Left renal pelvis (tissue), 4 donors: ENCODE measurements around the gene NCLN. TPM values are rescaled to one million over a fixed set of nuclear protein-coding genes. Genes with fewer than 3 reads are reported as not detected.
"Not testable (repeated sequence)": the region's sequence is repeated elsewhere in the genome, so short reads cannot be mapped to it uniquely, and the experiment has no call there.

Source experiments
- DNase-seq, 4 donors: peaks; one replicate each; pipeline ENCODE4 v3.0.0-alpha.2; 2013; ENCODE audit warnings: low read depth in 4 of 4, low spot score in 3 of 4
- polyA plus RNA-seq, 4 donors: library from polyadenylated mRNA; unstranded; fragments of 120-200 nt; gene quantifications; one replicate each; pipeline ENCODE4 v1.2.1, GENCODE V29; 2013; ENCODE audit not compliant: insufficient read length in 4 of 4

The NCLN gene
- polyA plus RNA-seq, 4 donors: 28.1 to 50.9 (median 32.1) TPM

DNA sequence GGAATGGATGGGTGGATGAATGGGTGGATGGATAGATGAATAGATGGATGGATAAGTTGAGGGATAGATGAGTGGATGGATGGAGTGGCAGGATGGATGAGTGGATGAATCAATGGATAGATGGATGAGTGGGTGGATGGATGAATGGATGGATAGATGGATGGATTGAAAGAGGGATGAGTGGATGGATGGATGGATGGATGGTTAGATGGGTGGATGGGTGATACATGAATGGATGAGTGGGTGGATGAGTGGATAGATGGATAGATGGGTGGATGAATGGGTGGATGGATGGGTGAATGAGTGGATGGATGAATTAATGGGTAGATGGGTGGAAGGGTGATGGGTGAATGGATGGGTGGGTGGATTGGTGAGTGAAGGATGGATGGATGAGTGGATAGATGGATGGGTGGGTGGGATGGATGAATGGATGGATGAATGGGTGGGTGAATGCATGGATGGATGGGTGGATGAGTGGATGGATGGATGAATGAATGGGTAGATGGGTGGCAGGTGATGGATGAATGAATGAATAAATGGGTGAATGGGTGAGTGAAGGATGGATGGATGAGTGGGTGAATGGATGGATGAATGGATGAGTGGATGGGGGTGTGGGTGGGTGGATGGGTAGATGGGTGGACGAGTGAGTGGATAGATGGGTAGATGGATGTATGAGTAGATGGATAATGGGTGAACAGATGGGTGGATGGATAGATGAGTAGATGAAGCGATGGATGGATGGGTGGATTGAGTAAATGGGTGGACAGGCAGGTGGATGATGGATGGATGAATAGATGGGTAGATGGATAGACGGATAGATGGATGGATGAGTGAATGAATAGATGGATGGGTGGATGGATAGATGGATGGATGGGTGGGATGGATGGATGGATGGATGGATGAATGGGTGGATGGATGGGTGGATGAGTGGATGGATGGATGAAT lies 32.2 kb upstream of the NCLN start:
- no peak for DNase-seq

DNA sequence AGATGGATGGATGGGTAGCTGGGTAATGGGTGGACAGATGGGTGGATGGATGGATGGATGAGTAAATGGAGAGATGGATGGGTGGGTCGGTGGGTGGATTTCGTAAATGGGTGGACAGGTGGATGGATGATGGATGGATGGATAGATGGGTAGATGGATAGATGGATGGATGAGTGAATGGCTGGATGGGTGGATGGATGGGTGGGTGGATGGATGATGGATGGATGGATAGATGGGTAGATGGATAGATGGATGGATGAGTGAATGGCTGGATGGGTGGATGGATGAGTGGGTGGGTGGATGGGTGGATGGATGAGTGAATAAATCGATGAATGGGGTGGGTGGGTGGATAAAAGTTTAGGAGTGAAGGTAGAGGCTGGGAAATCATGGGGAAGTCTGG lies 31.3 kb upstream of the NCLN start:
- DNase-seq: not testable (repeated sequence)

- DNase-seq: no peak
Observed at GRCh38 chr19:3154957-3155736, 30.6 kb upstream of the NCLN start.

DNA sequence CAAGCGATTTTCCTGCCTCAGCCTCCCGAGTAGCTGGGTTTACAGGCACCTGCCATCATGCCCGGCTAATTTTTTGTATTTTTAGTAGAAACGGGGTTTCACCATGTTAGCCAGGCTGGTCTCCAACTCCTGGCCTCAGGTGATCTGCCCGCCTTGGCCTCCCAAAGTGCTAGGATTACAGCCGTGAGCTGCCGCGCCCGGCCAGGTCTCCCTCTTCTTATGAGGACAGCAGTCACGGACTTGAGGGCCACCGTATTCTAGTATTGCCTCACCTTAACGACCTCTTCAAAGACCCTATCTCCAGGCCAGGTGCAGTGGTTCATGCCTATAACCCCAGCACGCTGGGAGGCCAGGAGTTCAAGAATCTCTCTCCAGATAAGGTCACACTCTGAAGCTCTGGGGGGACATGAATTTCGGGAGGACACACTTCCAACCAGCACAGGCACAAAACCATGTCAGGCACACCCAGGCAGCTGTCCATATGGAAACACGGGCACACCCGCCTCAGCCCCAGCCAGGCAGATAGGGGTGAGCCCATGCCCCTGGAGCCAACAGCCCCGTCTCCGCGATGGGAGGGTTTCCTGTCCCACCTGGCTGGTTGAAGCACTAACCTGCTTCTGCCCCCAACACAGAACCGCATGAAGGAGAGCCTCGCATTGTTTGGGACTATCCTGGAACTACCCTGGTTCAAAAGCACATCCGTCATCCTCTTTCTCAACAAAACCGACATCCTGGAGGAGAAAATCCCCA lies 28.5 kb upstream of the NCLN start:
- no peak for DNase-seq

DNA sequence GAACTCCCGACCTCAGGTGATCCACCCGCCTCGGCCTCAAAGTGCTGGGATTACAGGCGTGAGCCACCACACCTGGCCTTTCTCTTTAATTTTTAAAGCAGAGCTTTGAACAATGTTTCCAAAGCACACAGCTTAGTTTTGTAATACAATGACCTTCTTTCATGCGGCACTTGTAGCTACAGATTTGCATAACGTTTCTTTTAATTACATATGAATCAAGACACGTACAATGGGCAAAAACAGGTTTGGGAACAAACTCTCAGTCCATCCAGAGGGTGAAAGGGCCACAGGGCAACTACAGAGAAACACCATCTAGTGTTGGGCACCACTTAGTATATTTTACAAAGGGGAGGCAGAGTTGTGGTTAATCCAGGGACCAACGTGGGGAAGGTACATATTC lies 26.2 kb upstream of the NCLN start:
- no peak for DNase-seq

DNA sequence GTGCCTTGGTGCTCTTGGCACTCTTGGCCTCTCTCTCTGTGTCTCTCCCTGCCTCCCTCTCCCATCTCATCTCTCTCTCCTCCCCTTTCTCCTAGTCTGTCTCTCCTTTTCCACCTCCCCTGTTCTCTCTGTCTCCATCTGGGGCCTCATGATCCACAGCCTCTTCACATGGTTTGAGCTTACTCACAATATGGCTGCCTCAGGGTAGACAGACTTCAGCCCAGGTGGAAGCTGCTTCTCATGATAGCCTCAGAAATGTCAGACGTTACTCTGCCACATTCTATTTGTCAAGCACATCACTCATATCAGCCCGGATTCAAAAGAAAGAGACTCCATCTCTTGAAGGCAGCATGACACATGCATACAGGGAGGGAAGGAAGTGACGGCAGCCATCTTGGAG lies 25.5 kb upstream of the NCLN start:
- DNase-seq: no peak

- no peak for DNase-seq
Observed at GRCh38 chr19:3161453-3161852, 24.3 kb upstream of the NCLN start.

DNA sequence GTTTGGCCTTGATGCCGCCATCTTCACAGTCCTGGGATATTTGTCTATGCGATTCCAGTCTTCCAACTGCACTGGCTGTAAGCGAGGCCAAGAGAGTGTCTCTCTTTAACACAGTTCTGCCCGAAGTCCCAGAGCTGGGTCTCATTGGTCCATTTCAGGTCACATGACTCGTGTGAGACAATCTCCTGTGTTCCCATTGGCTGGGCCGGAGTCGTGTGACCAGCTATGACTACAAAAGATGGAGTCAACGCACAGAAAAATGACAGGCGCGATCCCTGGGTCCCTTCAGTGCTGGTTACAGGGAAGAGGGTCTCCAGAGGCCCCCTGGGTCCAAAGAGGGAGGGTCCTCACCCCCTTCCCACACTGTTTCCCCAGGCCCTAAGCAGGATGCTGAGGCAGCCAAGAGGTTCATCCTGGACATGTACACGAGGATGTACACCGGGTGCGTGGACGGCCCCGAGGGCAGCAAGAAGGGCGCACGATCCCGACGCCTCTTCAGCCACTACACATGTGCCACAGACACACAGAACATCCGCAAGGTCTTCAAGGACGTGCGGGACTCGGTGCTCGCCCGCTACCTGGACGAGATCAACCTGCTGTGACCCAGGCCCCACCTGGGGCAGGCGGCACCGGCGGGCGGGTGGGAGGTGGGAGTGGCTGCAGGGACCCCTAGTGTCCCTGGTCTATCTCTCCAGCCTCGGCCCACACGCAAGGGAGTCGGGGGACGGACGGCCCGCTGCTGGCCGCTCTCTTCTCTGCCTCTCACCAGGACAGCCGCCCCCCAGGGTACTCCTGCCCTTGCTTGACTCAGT lies 23.1 kb upstream of the NCLN start:
- no peak for DNase-seq

DNA sequence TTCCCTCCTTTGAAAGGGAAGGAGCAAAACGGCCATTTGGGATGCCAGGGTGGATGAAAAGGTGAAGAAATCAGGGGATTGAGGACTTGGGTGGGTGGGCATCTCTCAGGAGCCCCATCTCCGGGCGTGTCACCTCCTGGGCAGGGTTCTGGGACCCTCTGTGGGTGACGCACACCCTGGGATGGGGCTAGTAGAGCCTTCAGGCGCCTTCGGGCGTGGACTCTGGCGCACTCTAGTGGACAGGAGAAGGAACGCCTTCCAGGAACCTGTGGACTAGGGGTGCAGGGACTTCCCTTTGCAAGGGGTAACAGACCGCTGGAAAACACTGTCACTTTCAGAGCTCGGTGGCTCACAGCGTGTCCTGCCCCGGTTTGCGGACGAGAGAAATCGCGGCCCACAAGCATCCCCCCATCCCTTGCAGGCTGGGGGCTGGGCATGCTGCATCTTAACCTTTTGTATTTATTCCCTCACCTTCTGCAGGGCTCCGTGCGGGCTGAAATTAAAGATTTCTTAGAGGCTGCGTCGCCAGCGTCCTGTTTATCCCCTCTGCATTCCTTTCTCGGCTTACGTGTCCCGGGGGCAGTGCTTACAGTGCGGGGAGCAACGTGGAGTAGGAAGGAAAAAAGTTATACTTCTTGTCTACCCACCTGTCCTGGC lies 22.4 kb upstream of the NCLN start:
- DNase-seq: no peak

DNA sequence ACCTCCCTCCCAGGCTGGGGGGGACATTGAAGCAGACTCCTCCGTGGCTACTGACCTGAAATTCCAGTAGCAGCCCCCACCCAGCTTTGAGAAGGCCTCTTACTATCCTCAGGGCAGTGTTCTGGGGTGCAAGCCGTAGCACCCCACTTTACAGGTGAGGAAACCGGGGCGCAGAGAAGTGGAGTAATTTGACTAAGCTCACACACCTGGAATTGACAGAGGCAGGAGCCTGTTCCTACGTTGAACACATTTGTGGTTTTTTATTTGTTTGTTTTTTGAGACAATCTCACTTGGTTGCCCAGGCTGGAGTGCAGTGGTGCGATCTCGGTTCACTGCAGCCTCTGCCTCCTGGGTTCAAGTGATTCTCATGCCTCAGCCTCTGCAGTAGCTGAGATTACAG lies 21.8 kb upstream of the NCLN start:
- DNase-seq: no peak

- no peak for DNase-seq
Observed at GRCh38 chr19:3167533-3168272, 18.0 kb upstream of the NCLN start.

- DNase-seq: no peak
Observed at GRCh38 chr19:3171894-3172672, 13.6 kb upstream of the NCLN start.

DNA sequence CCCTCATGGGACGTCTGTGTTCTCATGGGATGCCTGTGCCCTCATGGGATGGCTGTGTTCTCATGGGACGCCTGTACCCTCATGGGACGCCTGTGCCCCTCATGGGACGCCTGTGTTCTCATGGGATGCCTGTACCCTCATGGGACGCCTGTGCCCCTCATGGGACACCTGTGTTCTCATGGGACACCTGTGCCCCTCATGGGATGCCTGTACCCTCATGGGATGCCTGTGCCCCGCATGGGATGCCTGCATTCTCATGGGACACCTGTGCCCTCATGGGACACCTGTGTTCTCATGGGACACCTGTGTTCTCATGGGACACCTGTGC lies 13.1 kb upstream of the NCLN start:
- not testable (repeated sequence) for DNase-seq

GRCh38 chr19:3175781-3176714 lies 9.7 kb upstream of the NCLN start:
- no peak for DNase-seq

GRCh38 chr19:3176715-3177501 lies 8.8 kb upstream of the NCLN start:
- no peak for DNase-seq

GRCh38 chr19:3178377-3178972 lies 7.3 kb upstream of the NCLN start, which contains the start of gene S1PR4:
S1PR4 (plus strand) TSS chr19:3178769; CDS start chr19:3178793, 24 bp downstream.
- DNase-seq: no peak
